ENCODE results near the gene LRRC74A.

GRCh38 chr14:76862546-76863282, 36.5 kb downstream of the LRRC74A start:
- TF ChIP-seq CTCF (IDR thresholded peaks at IDR 0.05; ENCODE audit: low read depth, low read length): no peak
- TF ChIP-seq EZH2phosphoT487 (IDR thresholded peaks at IDR 0.05; ENCODE audit: low read depth): no peak

Data from OCI-LY3 (cell line).